Thoracic aorta (tissue), 2 donors: Measurements from ENCODE around the gene SPOCK1. TPM values are rescaled to one million over a fixed set of nuclear protein-coding genes. Genes with fewer than 3 reads are reported as not detected.
"Not testable (repeated sequence)": the region's sequence is repeated elsewhere in the genome, so short reads cannot be mapped to it uniquely, and the experiment has no call there.

ENCODE experiments used
- ATAC-seq: fragments of 150-250 bp; one replicate; pipeline ENCODE4 v1.8.0; 2017; ENCODE audit warnings: low read depth; ENCODE audit not compliant: insufficient number of reproducible peaks, low FRiP score
- DNase-seq: peaks from one replicate; pipeline ENCODE4 v3.0.0-alpha.2; 2020; ENCODE audit warnings: low spot score
- H3K27ac ChIP-seq, 2 donors: fragments of 200-600 bp; sonication (generic); 1 replicate in 1 of 2; 2 replicates in 1 of 2; pipeline ENCODE4 v1.5.1; 2016; ENCODE audit warnings: mild to moderate bottlenecking in 2 of 2, moderate library complexity in 2 of 2
- H3K27me3 ChIP-seq: fragments of 200-600 bp; sonication (generic); replicated peaks from 2 replicates; pipeline ENCODE4 v1.6.0; 2016; ENCODE audit warnings: mild to moderate bottlenecking; ENCODE audit not compliant: insufficient read depth
- H3K36me3 ChIP-seq: fragments of 200-600 bp; sonication (generic); one replicate; pipeline ENCODE4 v1.5.1; 2016
- H3K4me1 ChIP-seq, 2 donors: fragments of 200-600 bp; sonication (generic); 1 replicate in 1 of 2; 2 replicates in 1 of 2; pipeline versions ENCODE4 v1.5.1 to v1.6.0; 2016; ENCODE audit warnings: low read depth in 2 of 2, mild to moderate bottlenecking in 1 of 2; ENCODE audit not compliant: control insufficient read depth in 1 of 2
- H3K4me3 ChIP-seq: fragments of 200-600 bp; sonication (generic); 2 replicates; pipeline ENCODE4 v1.5.1; 2016; ENCODE audit warnings: mild to moderate bottlenecking
- H3K9me3 ChIP-seq: fragments of 200-600 bp; sonication (generic); 2 replicates; pipeline ENCODE4 v1.5.1; 2016
- total RNA-seq, 2 donors: library from RNA; depleted of rRNA; stranded (reverse); fragments of >200 nt; gene quantifications; one replicate each; pipeline versions ENCODE4 v1.1.0 to v1.2.3, GENCODE V29; 2016
- TF ChIP-seq, protein P1 (sequence below): fragments of 200-600 bp; sonication (generic); IDR thresholded peaks from one replicate; pipeline ENCODE4 v1.5.1; 2019; ENCODE audit warnings: antibody characterized with exemption

The SPOCK1 gene
- total RNA-seq: 10 to 100 TPM; 25.2 to 43.2 TPM

DNA sequence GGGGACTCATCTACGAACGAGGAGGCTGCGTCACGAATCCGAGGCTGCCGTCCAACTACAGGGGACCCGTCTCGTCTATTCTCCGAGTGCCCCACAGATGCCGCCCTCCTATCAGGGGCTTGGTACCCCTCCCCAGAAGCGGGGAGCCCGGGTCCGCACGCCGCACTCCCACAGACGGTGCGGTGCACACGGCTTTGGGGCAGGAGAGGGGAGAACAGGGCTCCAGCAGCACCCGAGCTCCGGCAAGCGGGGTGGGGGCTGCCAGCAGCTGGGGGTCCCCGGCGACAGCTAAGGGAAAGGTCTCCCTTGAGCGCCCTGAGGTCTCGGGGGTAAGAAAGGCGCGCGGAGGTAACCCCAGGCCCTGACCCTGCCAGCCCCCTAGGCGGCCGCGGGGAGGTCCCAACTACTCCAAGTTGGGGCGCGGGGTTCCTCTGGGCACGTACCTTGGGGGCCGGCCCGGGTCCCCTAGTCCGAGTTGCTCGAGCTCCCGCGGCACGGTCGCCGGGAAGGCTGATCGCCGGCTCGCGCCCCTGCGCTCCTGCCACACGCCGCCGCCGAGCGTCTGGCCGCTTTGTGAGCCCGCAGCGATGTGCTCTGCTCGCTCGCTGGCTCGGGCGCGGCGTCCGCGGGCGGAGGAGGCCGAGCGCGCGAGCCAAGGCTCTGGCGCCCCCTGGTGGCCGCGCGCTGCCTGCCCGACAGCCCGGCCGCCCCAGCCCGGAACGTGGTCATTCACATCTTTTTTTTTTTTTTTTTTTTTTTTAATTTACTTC is at the start of gene SPOCK1:
SPOCK1 (minus strand) TSS at position 591 of the 770 bp plus-strand sequence.
- Histone ChIP-seq H3K36me3 (no peaks in the 10 kb centered on the region), H3K27me3 (no peaks in the 10 kb centered on the region), H3K27ac (no peak within 1 kb of the TSS), H3K4me1 (peaks cover 4 to 11% of the 10 kb centered on the region in 2 donors), H3K4me3 (peak within 1 kb of the TSS; percentile 86), H3K9me3 (no peaks in the 10 kb centered on the region)
- no peak for DNase-seq
- TF ChIP-seq, protein P1, sequence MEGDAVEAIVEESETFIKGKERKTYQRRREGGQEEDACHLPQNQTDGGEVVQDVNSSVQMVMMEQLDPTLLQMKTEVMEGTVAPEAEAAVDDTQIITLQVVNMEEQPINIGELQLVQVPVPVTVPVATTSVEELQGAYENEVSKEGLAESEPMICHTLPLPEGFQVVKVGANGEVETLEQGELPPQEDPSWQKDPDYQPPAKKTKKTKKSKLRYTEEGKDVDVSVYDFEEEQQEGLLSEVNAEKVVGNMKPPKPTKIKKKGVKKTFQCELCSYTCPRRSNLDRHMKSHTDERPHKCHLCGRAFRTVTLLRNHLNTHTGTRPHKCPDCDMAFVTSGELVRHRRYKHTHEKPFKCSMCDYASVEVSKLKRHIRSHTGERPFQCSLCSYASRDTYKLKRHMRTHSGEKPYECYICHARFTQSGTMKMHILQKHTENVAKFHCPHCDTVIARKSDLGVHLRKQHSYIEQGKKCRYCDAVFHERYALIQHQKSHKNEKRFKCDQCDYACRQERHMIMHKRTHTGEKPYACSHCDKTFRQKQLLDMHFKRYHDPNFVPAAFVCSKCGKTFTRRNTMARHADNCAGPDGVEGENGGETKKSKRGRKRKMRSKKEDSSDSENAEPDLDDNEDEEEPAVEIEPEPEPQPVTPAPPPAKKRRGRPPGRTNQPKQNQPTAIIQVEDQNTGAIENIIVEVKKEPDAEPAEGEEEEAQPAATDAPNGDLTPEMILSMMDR: peak; percentile 62
- ATAC-seq: peak; percentile 82

DNA sequence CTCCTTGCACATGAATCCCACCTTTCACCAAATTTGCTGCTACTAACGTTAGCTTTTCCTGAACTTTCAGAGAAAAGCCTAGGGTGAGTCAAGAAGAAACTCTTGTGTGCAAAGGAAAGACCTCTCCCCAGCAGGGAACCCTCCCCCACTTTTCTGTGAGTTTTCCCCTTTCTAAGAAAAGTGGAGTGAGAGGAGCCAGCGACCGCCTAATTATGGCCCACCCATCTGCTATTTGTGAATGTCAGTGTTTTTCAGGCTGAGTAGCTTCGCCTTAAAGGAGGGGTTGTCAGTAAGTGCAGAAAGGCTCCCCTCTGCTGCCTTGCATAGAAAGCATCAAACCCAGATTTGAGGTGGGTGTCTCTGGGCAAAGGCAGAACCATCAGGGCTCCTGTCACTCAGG is 46.8 kb upstream of the SPOCK1 start:
- Histone ChIP-seq H3K27me3 (no peaks in the 10 kb centered on the region), H3K4me3 (no peak overlapping the region), H3K27ac (no peak overlapping the region), H3K4me1 (no peaks in the 10 kb centered on the region), H3K9me3 (peaks cover 3% of the 10 kb centered on the region), H3K36me3 (no peaks in the 10 kb centered on the region)
- no peak for DNase-seq
- no peak for ATAC-seq
- TF ChIP-seq, protein P1: no peak

DNA sequence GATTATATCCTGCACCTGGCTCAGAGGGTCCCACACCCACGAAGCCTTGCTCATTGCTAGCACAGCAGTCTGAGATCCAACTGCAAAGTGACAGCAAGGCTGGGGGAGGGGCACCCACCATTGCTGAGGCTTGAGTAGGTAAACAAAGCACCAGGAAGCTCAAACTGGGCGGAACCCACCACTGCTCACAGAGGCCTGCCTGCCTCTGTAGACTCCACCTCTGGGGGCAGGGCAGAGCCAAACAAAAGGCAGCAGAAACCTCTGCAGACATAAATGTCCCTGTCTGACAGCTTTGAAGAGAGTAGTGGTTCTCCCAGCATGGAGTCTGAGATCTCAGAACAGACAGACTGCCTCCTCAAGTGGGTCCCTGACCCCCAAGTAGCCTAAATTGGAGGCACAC is 36.3 kb upstream of the SPOCK1 start:
- H3K27ac ChIP-seq, H3K27me3 ChIP-seq, DNase-seq, H3K4me3 ChIP-seq, H3K36me3 ChIP-seq, H3K4me1 ChIP-seq, ATAC-seq, H3K9me3 ChIP-seq: not testable (repeated sequence)

DNA sequence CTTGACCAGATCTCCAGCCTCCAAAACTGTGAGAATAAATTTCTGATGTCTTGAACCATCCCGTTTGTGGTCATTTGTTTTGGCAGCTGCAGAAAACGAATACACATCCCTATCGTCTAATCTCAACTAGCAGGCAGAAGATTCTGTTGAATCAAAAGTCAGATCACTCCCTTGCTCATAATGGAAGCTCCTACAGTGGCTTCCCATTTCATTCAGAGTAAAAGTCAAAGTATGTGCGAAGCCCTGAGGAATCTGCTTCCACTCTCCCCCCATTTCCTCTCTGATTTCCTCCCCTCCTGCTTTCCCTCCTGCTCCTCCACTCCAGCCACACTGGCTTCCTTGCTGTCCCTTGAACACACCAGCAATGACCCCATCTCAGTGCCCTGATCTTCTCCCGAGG is 34.8 kb upstream of the SPOCK1 start:
- DNase-seq (no peak), ATAC-seq (no peak)
- no peaks in the 10 kb centered on the region for H3K9me3 ChIP-seq
- no peak overlapping the region for H3K27ac ChIP-seq
- no peak overlapping the region for H3K4me3 ChIP-seq
- no peaks in the 10 kb centered on the region for H3K36me3 ChIP-seq
- TF ChIP-seq, protein P1: no peak
- H3K4me1 ChIP-seq: no peaks in the 10 kb centered on the region
- H3K27me3 ChIP-seq: no peaks in the 10 kb centered on the region

DNA sequence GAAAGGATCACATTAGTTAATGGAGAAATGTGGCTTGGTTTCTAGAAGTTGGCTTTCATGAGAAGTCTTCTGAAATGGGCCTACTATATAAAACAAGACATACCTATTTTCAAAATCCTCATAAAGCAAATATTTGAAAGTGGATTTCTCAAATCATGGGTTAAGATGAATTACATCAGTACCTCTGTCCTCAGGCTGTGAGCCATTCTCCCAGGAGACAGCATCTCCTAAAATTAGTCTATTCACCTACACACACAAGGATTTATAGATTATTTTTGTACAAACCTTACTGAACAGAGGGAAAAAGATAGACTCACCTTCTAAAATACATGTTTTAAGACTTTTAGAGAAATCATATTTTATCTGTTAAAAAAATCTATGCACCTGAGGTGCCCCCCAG is 32.1 kb upstream of the SPOCK1 start:
- Histone ChIP-seq H3K9me3 (no peaks in the 10 kb centered on the region), H3K4me1 (no peaks in the 10 kb centered on the region), H3K36me3 (no peaks in the 10 kb centered on the region), H3K27ac (no peak overlapping the region), H3K4me3 (no peak overlapping the region), H3K27me3 (no peaks in the 10 kb centered on the region)
- ATAC-seq (no peak), DNase-seq (no peak)
- TF ChIP-seq, protein P1: no peak

DNA sequence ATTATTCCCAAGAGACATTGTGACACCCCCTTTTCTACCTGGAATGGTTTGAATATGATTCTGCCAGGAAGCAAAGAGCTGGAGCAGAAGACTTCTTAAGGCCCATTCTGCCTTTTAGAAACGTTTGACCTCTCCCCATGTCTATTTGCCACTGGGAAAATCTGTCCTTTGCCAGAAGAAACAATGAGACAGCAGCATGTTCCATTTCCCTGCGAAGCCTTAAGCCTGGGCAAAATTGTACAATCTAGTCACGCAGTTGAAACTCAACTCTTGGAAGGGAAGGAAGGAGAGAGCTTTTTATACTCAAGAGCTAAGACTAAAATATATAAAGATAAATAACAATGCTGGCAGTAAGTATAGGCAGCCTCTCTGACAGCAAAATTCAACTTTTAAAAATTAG is 22.1 kb upstream of the SPOCK1 start:
- H3K36me3 ChIP-seq: no peaks in the 10 kb centered on the region
- no peaks in the 10 kb centered on the region for H3K9me3 ChIP-seq
- H3K4me3 ChIP-seq: no peak overlapping the region
- ATAC-seq (no peak), DNase-seq (no peak)
- TF ChIP-seq, protein P1: no peak
- H3K27ac ChIP-seq: peak overlapping the region; percentile 22 to 61
- no peaks in the 10 kb centered on the region for H3K27me3 ChIP-seq
- peaks cover 5 to 18% of the 10 kb centered on the region in 2 donors for H3K4me1 ChIP-seq
